ENCODE results near the gene SEZ6L2. TPM values are rescaled to one million over a fixed set of nuclear protein-coding genes. Genes with fewer than 3 reads are reported as not detected.
"Not testable (repeated sequence)": the region's sequence is repeated elsewhere in the genome, so short reads cannot be mapped to it uniquely, and the experiment has no call there.

The SEZ6L2 gene
- total and polyA plus RNA-seq, 12 donors = 0.17 to 1.2 (median 0.70) TPM; not detected in 1

DNA sequence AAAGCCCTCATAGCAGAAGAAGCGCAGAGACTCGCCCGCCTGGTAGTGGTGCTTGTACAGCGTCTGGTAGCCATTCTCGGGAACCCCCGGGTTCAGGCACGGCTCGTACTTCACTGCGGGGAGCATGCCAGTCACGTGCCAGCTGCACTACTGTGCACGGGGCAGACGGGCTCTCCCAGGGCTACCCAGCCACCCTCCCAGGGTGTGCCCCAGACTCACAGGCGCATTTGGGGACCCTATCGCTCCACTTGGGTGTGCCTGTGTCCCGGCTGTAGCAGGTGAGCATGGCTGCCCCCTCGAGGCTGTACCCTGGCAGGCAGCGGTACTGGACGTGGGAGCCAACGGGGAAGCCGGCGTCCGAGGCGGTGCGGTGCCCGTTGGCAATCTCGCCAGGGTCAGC is 26.0 kb downstream of the SEZ6L2 start:
- H3K36me3 ChIP-seq = no peaks in the 10 kb centered on the region
- 91 to 92% methylated on average over 26 of the region's 26 CpGs for WGBS, 2 donors
- H3K27me3 ChIP-seq = peaks cover 0 to 37% (median 30%) of the 10 kb centered on the region in 7 donors
- no peak overlapping the region for H3K27ac ChIP-seq
- H3K4me1 ChIP-seq = peaks cover 0 to 12% (median 0%) of the 10 kb centered on the region in 9 donors
- TF ChIP-seq, protein P1, sequence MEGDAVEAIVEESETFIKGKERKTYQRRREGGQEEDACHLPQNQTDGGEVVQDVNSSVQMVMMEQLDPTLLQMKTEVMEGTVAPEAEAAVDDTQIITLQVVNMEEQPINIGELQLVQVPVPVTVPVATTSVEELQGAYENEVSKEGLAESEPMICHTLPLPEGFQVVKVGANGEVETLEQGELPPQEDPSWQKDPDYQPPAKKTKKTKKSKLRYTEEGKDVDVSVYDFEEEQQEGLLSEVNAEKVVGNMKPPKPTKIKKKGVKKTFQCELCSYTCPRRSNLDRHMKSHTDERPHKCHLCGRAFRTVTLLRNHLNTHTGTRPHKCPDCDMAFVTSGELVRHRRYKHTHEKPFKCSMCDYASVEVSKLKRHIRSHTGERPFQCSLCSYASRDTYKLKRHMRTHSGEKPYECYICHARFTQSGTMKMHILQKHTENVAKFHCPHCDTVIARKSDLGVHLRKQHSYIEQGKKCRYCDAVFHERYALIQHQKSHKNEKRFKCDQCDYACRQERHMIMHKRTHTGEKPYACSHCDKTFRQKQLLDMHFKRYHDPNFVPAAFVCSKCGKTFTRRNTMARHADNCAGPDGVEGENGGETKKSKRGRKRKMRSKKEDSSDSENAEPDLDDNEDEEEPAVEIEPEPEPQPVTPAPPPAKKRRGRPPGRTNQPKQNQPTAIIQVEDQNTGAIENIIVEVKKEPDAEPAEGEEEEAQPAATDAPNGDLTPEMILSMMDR (IDR thresholded peaks at IDR 0.05) = no peak
- peak in 1 of 8 donors; percentile 50 for ATAC-seq
- no peak overlapping the region for H3K4me3 ChIP-seq
- H3K9me3 ChIP-seq = no peaks in the 10 kb centered on the region
- intact Hi-C loops (cut with DNase I) = no loop called here
- DNase-seq = no peak

DNA sequence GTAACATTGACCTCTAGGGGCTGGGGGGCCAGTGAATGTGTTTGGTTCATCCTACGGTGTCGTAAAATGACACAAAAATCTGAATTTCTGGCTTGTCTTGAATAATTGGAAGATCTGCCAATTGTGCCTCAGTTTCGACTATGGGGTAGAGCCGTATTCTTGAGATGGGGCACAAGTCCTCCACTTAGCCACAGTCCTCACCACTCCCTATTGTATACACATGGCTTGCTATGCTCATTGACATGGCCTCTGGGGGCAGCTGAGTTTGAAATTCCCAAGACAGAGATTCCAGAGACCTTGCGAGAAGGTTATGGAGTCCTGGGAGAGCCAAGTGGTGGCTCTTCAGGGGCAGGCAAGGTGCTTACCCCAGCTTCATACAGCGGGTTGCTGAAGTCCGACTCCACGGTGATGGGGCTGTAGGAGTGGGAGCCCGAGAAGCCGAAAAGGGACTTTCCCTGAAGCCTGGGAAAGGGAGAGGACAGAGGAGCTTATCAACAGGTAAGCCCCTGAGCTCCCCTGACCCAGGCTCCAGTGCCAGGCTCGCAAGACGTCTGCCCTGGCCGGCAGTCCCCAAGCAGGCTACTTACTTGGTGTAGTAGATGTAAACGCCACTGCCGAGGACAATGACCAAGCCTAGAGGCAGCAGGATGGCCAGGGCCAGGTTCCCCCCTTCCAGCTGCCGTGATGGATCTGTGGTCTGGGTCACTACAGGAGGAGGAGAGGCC is 27.4 kb downstream of the SEZ6L2 start:
- Histone ChIP-seq H3K27me3 (peaks cover 0 to 24% (median 16%) of the 10 kb centered on the region in 7 donors), H3K4me3 (no peak overlapping the region), H3K36me3 (no peaks in the 10 kb centered on the region), H3K27ac (no peak overlapping the region), H3K9me3 (no peaks in the 10 kb centered on the region), H3K4me1 (peaks cover 0 to 10% (median 0%) of the 10 kb centered on the region in 9 donors)
- intact Hi-C loops (cut with DNase I) = no loop called here
- TF ChIP-seq, protein P1 (IDR thresholded peaks at IDR 0.05) = no peak
- ATAC-seq (no peak), DNase-seq (no peak)
- 91 to 94% methylated on average over 16 of the region's 16 CpGs for WGBS, 2 donors

DNA sequence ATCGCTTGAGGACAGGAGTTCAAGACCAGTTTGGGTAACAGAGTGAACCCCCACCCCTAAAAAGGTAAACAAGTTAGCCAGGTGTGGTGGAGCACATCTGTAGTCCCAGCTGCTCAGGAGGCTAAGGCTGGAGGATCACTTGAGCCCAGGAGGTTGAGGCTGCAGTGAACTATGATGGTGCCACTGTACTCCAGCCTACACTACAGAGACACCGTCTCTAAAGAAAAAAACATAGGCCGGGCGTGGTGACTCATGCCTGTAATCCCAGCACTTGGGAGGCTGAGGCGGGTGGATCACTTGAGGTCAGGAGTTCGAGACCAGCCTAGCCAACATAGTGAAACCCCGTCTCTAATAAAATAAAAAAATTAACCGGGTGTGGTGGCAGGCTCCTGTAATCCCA is 30.3 kb downstream of the SEZ6L2 start:
- H3K27me3 ChIP-seq, H3K27ac ChIP-seq, H3K4me1 ChIP-seq, H3K36me3 ChIP-seq, H3K9me3 ChIP-seq, ATAC-seq, H3K4me3 ChIP-seq, DNase-seq: not testable (repeated sequence)
- 91 to 92% methylated on average over 8 of the region's 8 CpGs for WGBS, 2 donors
- intact Hi-C loops (cut with DNase I) = loop anchor here in 3 of 10 donors (10.0 kb wide), 2 partner anchors 126 to 136 kb away; partner anchors contain the start of genes HIRIP3 (in 1 of the 3) and INO80E (in 1 of the 3)

DNA sequence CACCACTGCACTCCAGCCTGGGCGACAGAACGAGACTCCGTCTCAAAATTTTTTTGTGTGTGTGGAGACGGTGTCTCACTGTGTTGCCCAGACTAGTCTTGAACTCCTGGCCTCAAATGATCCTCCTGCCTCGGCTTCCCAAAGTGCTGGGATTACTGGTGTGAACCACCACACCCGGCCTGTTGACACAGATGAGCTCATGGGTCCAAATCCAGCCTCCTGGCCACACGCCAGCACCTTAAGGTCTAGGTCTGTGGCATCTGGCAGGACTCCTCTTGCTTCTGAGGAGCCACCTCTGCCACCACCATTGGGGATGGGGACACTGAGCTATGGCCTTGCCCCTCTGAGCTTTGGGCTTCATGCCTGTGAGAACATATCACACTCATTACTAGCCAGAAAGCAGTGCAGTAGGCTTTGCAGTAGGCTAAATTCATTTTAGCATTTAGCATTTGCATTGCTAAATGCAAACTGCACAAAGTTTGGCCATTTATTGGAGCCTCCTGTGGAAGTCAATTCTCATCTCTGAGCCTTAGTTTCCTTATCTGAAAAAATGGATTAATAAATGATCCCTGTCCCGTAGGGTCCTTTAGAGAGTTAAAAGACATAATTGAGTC is 30.8 kb downstream of the SEZ6L2 start:
- TF ChIP-seq, protein P1 (IDR thresholded peaks at IDR 0.05) = no peak
- Histone ChIP-seq H3K36me3 (no peaks in the 10 kb centered on the region), H3K27ac (no peak overlapping the region), H3K4me3 (no peak overlapping the region), H3K27me3 (no peaks in the 10 kb centered on the region), H3K9me3 (no peaks in the 10 kb centered on the region), H3K4me1 (peaks cover 0 to 4% (median 0%) of the 10 kb centered on the region in 9 donors)
- DNase-seq (no peak), ATAC-seq (no peak)
- 75 to 86% methylated on average over 8 of the region's 8 CpGs for WGBS, 2 donors
- intact Hi-C loops (cut with DNase I) = loop anchor here in 3 of 10 donors (10.0 kb wide), 2 partner anchors 126 to 136 kb away; partner anchors contain the start of genes HIRIP3 (in 1 of the 3) and INO80E (in 1 of the 3)
